Stomach smooth muscle (tissue), 2 donors: ENCODE results near the gene CGNL1.

Source experiments
- H3K27ac ChIP-seq: one replicate; pipeline ENCODE4 v1.7.0; 2013; ENCODE audit warnings: mild to moderate bottlenecking, low read length, inconsistent platforms
- H3K27me3 ChIP-seq, 2 donors: one replicate each; pipeline ENCODE4 v1.7.0; 2013; ENCODE audit warnings: low read length in 2 of 2; ENCODE audit not compliant: insufficient read depth in 2 of 2, control insufficient read depth in 1 of 2
- H3K36me3 ChIP-seq, 2 donors: one replicate each; pipeline ENCODE4 v1.7.0; 2013; ENCODE audit warnings: low read length in 2 of 2; ENCODE audit not compliant: control insufficient read depth in 2 of 2, insufficient read depth in 2 of 2
- H3K4me1 ChIP-seq: one replicate; pipeline ENCODE4 v1.7.0; 2013; ENCODE audit warnings: low read length; ENCODE audit not compliant: control insufficient read depth, insufficient read depth
- H3K4me3 ChIP-seq, 2 donors: one replicate each; pipeline ENCODE4 v1.7.0; 2013; ENCODE audit warnings: low read length in 2 of 2
- H3K9ac ChIP-seq, 2 donors: one replicate each; pipeline ENCODE4 v1.7.0; 2013; ENCODE audit warnings: low read length in 2 of 2, mild to moderate bottlenecking in 1 of 2
- H3K9me3 ChIP-seq, 2 donors: one replicate each; pipeline ENCODE4 v1.7.0; 2013; ENCODE audit warnings: low read length in 2 of 2; ENCODE audit not compliant: control insufficient read depth in 2 of 2
- donor health status: healthy.
- donor health status: Pancreatic carcinoma.

CGNL1 gene

GRCh38 chr15:57439128-57440027 is 63.1 kb downstream of the CGNL1 start:
- Histone ChIP-seq H3K9me3 (no peaks in the 10 kb centered on the region), H3K27me3 (no peaks in the 10 kb centered on the region), H3K4me3 (no peak overlapping the region), H3K27ac (no peak overlapping the region), H3K4me1 (no peaks in the 10 kb centered on the region), H3K36me3 (peaks cover 0 to 6% of the 10 kb centered on the region in 2 donors), H3K9ac (no peak overlapping the region)

- no peaks in the 10 kb centered on the region for H3K9me3 ChIP-seq
- no peak overlapping the region for H3K27ac ChIP-seq
- no peaks in the 10 kb centered on the region for H3K4me1 ChIP-seq
These were observed 63.9 kb downstream of the CGNL1 start for GRCh38 chr15:57440167-57440566.

GRCh38 chr15:57440799-57441198 is 64.5 kb downstream of the CGNL1 start:
- Histone ChIP-seq H3K4me1 (no peaks in the 10 kb centered on the region), H3K27ac (no peak overlapping the region), H3K9ac (no peak overlapping the region), H3K36me3 (peaks cover 0 to 6% of the 10 kb centered on the region in 2 donors), H3K27me3 (no peaks in the 10 kb centered on the region), H3K4me3 (no peak overlapping the region), H3K9me3 (no peaks in the 10 kb centered on the region)

More at GRCh38 chr15:57440167-57440566, 63.9 kb downstream of the CGNL1 start:
- Histone ChIP-seq H3K36me3 (peaks cover 0 to 6% of the 10 kb centered on the region in 2 donors), H3K27me3 (no peaks in the 10 kb centered on the region), H3K9ac (no peak overlapping the region), H3K4me3 (no peak overlapping the region)

- H3K4me3 ChIP-seq, result no peak overlapping the region
- no peak overlapping the region for H3K27ac ChIP-seq
- H3K27me3 ChIP-seq, result no peaks in the 10 kb centered on the region
- no peaks in the 10 kb centered on the region for H3K9me3 ChIP-seq
- H3K36me3 ChIP-seq, result peaks cover 0 to 6% of the 10 kb centered on the region in 2 donors
- H3K9ac ChIP-seq, result no peak overlapping the region
- no peaks in the 10 kb centered on the region for H3K4me1 ChIP-seq
These were observed 66.0 kb downstream of the CGNL1 start for GRCh38 chr15:57442335-57442734.

GRCh38 chr15:57443486-57443885 is 67.2 kb downstream of the CGNL1 start:
- Histone ChIP-seq H3K9ac (no peak overlapping the region), H3K27me3 (no peaks in the 10 kb centered on the region), H3K27ac (no peak overlapping the region)

GRCh38 chr15:57444877-57445513 is 68.7 kb downstream of the CGNL1 start:
- no peak overlapping the region for H3K4me3 ChIP-seq
- H3K27ac ChIP-seq, result no peak overlapping the region

More at GRCh38 chr15:57443486-57443885, 67.2 kb downstream of the CGNL1 start:
- Histone ChIP-seq H3K4me3 (no peak overlapping the region), H3K36me3 (peaks cover 0 to 6% of the 10 kb centered on the region in 2 donors), H3K9me3 (no peaks in the 10 kb centered on the region), H3K4me1 (no peaks in the 10 kb centered on the region)

GRCh38 chr15:57445872-57446271 is 69.6 kb downstream of the CGNL1 start:
- Histone ChIP-seq H3K4me1 (no peaks in the 10 kb centered on the region), H3K36me3 (peaks cover 0 to 6% of the 10 kb centered on the region in 2 donors)

More at GRCh38 chr15:57444877-57445513, 68.7 kb downstream of the CGNL1 start:
- Histone ChIP-seq H3K9me3 (no peaks in the 10 kb centered on the region), H3K9ac (no peak overlapping the region), H3K4me1 (no peaks in the 10 kb centered on the region), H3K36me3 (peaks cover 0 to 6% of the 10 kb centered on the region in 2 donors), H3K27me3 (no peaks in the 10 kb centered on the region)

GRCh38 chr15:57446393-57446792 is 70.1 kb downstream of the CGNL1 start:
- no peaks in the 10 kb centered on the region for H3K9me3 ChIP-seq
- no peak overlapping the region for H3K4me3 ChIP-seq
- peaks cover 0 to 4% of the 10 kb centered on the region in 2 donors for H3K27me3 ChIP-seq
- no peak overlapping the region for H3K27ac ChIP-seq
- peaks cover 0 to 6% of the 10 kb centered on the region in 2 donors for H3K36me3 ChIP-seq
- H3K9ac ChIP-seq, result no peak overlapping the region
- H3K4me1 ChIP-seq, result no peaks in the 10 kb centered on the region

More at GRCh38 chr15:57445872-57446271, 69.6 kb downstream of the CGNL1 start:
- Histone ChIP-seq H3K9me3 (no peaks in the 10 kb centered on the region), H3K27me3 (peaks cover 0 to 4% of the 10 kb centered on the region in 2 donors), H3K9ac (no peak overlapping the region), H3K4me3 (no peak overlapping the region), H3K27ac (no peak overlapping the region)

GRCh38 chr15:57451555-57451954 is 75.2 kb downstream of the CGNL1 start:
- Histone ChIP-seq H3K4me3 (no peak overlapping the region), H3K27ac (no peak overlapping the region), H3K9me3 (no peaks in the 10 kb centered on the region), H3K27me3 (peaks cover 0 to 4% of the 10 kb centered on the region in 2 donors), H3K9ac (no peak overlapping the region), H3K4me1 (no peaks in the 10 kb centered on the region), H3K36me3 (peaks cover 0 to 5% of the 10 kb centered on the region in 2 donors)

- H3K9ac ChIP-seq, result no peak overlapping the region
- no peaks in the 10 kb centered on the region for H3K9me3 ChIP-seq
- H3K36me3 ChIP-seq, result peaks cover 0 to 5% of the 10 kb centered on the region in 2 donors
- H3K4me1 ChIP-seq, result no peaks in the 10 kb centered on the region
- H3K27me3 ChIP-seq, result peaks cover 0 to 4% of the 10 kb centered on the region in 2 donors
- no peak overlapping the region for H3K27ac ChIP-seq
- no peak overlapping the region for H3K4me3 ChIP-seq
These were observed 75.9 kb downstream of the CGNL1 start for GRCh38 chr15:57452090-57452754.
